K562 (cell line): ENCODE data around the gene FASTK. TPM values are rescaled to one million over a fixed set of nuclear protein-coding genes. Genes with fewer than 3 reads are reported as not detected.

ENCODE experiments used
- ATAC-seq: fragments of 200-7000 bp; cut with Tn5 transposase; 3 replicates; pipeline ENCODE4 v1.9.1; 2020; ENCODE audit warnings: moderate library complexity
- BruUV-seq: library from RNA; stranded (reverse); fragments of 400-500 nt; replicated peaks from 2 replicates; lab custom pipeline; 2021; lab: Mats Ljungman, UMichigan
- CTCF ChIA-PET: fragments of 300-600 bp; formaldehyde crosslinking; extraction: SDS; loops from one replicate; lab custom pipeline; 2021; ENCODE audit warnings: low intra/inter-chr PET ratio; lab: Yijun Ruan, JAX
- POLR2A ChIA-PET: fragments of 300-600, 350-650 bp; sonication (Branson Sonifier 250); formaldehyde crosslinking; extraction: SDS; loops from one replicate; lab custom pipeline; 2021; ENCODE audit warnings: antibody characterized with exemption, inconsistent platforms; lab: Yijun Ruan, JAX
- DNase-seq, 4 experiments: peaks; one replicate each; pipeline versions ENCODE4 v3.0.0 to v3.0.0-alpha.2; 2011 to 2018; ENCODE audit warnings: low spot score in 3 of 4, mixed read lengths in 3 of 4; ENCODE audit errors: extremely low read depth in 1 of 4
- FAIRE-seq: peaks from 2 replicates; lab custom pipeline; 2011; peaks lifted over from hg19 to GRCh38; lab: Jason Lieb, UNC
- H2AFZ ChIP-seq: 2 replicates; pipeline ENCODE4 v1.6.0; 2011; ENCODE audit warnings: low read depth, low read length, control low read depth, inconsistent platforms
- H3K27ac ChIP-seq: fragments of 200-600 bp; 3 replicates; pipeline ENCODE4 v1.8.0; 2011; ENCODE audit warnings: low read depth, mild to moderate bottlenecking, control low read depth, inconsistent platforms, low read length, moderate library complexity, mixed read lengths; ENCODE audit errors: extremely low read depth
- H3K27me3 ChIP-seq, 2 experiments: fragments of 300-600 bp in 1 of 2; 2 replicates in 1 of 2; 3 replicates in 1 of 2; pipeline versions ENCODE4 v1.6.0 to v1.8.0; 2011; ENCODE audit warnings: inconsistent platforms in 2 of 2, low read length in 2 of 2, mild to moderate bottlenecking in 1 of 2, mixed read lengths in 1 of 2, moderate library complexity in 1 of 2; ENCODE audit not compliant: control insufficient read depth in 2 of 2, insufficient read depth in 2 of 2
- H3K36me3 ChIP-seq: fragments of 300-600 bp; 3 replicates; pipeline ENCODE4 v1.8.0; 2011; ENCODE audit warnings: mild to moderate bottlenecking, low read length, inconsistent platforms; ENCODE audit not compliant: control insufficient read depth, insufficient read depth
- H3K4me1 ChIP-seq, 2 experiments: fragments of 200-600 bp in 1 of 2; replicated peaks in 1 of 2; 2 replicates in 1 of 2; 3 replicates in 1 of 2; pipeline versions ENCODE4 v1.5.1 to v1.8.0; 2011; ENCODE audit warnings: inconsistent platforms in 2 of 2, low read length in 2 of 2, mild to moderate bottlenecking in 1 of 2, mixed read lengths in 1 of 2, moderate library complexity in 1 of 2; ENCODE audit not compliant: control insufficient read depth in 2 of 2, insufficient read depth in 2 of 2
- H3K4me2 ChIP-seq: 2 replicates; pipeline ENCODE4 v1.6.1; 2011; ENCODE audit warnings: low read length, control low read depth, inconsistent platforms, mixed read lengths; ENCODE audit not compliant: insufficient read depth
- H3K4me3 ChIP-seq: fragments of 200-600 bp; sonication (generic), shearing (Covaris generic); 2 replicates; pipeline ENCODE4 v1.5.1; 2016; ENCODE audit warnings: control low read depth, inconsistent platforms
- H3K79me2 ChIP-seq: fragments of 200-600 bp; 3 replicates; pipeline ENCODE4 v1.8.0; 2011; ENCODE audit warnings: low read length, inconsistent platforms; ENCODE audit not compliant: control insufficient read depth, insufficient read depth
- H3K9ac ChIP-seq, 2 experiments: 2 replicates each; pipeline versions ENCODE4 v1.6.0 to v1.6.1; 2011; ENCODE audit warnings: low read depth in 2 of 2, low read length in 2 of 2, control low read depth in 1 of 2, inconsistent platforms in 1 of 2, mild to moderate bottlenecking in 1 of 2, mixed read lengths in 1 of 2; ENCODE audit not compliant: insufficient read depth in 1 of 2
- H3K9me1 ChIP-seq: one replicate; pipeline ENCODE4 v1.6.0; 2011; ENCODE audit warnings: inconsistent platforms, mild to moderate bottlenecking, low read length, moderate library complexity; ENCODE audit not compliant: control insufficient read depth, insufficient read depth
- H3K9me3 ChIP-seq: replicated peaks from 2 replicates; pipeline ENCODE4 v1.5.1; 2011; ENCODE audit warnings: low read depth, low read length, inconsistent platforms; ENCODE audit not compliant: control insufficient read depth, insufficient read depth
- H4K20me1 ChIP-seq: replicated peaks from 2 replicates; pipeline ENCODE4 v1.6.1; 2011; ENCODE audit warnings: low read length, inconsistent platforms, mixed read lengths; ENCODE audit not compliant: control insufficient read depth, insufficient read depth
- COPS2 ChIP-seq: fragments of 450-650 bp; conservative IDR thresholded peaks from 2 replicates; pipeline ENCODE4 v1.6.1; 2016; ENCODE audit warnings: mild to moderate bottlenecking, moderate library complexity
- HES1 ChIP-seq: fragments of 450-650 bp; IDR thresholded peaks from 2 replicates; pipeline ENCODE4 v1.6.1; 2016; ENCODE audit warnings: low read depth, mild to moderate bottlenecking, moderate library complexity
- NR2F6 ChIP-seq: fragments of 450-650 bp; formaldehyde crosslinking; IDR thresholded peaks from 2 replicates; pipeline ENCODE4 v1.4.0; 2020; ENCODE audit warnings: mild to moderate bottlenecking
- POLR2G ChIP-seq: fragments of 200-400 bp; formaldehyde crosslinking; IDR thresholded peaks from 2 replicates; pipeline ENCODE4 v1.6.1; 2017; ENCODE audit warnings: low read depth, mild to moderate bottlenecking, antibody characterized with exemption, low read length, moderate library complexity
- ZFP36 ChIP-seq: fragments of 150-350 bp; IDR thresholded peaks from 2 replicates; pipeline ENCODE4 v1.6.1; 2018; ENCODE audit warnings: low read length, low read depth; ENCODE audit not compliant: partially characterized antibody
- ZNF12 ChIP-seq: sonication (generic); formaldehyde crosslinking; IDR thresholded peaks from 2 replicates; pipeline ENCODE4 v1.4.0; 2020; ENCODE audit warnings: mild to moderate bottlenecking, missing genetic modification reagents
- WGBS: fragments of 100-300 bp; shearing (Covaris generic); methylation state at CpG from one replicate; pipeline ENCODE4 v1.1.6; 2016; ENCODE audit warnings: low coverage, mixed read lengths; ENCODE audit not compliant: insufficient coverage; ENCODE audit errors: missing lambda C conversion rate; 5-methylcytosine and 5-hydroxymethylcytosine counted together
- in situ Hi-C: fragments of 300-500 bp; cut with MboI; formaldehyde crosslinking; loops from 4 replicates; pipeline ENCODE4 v1.15.0; 2018; ENCODE audit warnings: inconsistent platforms, mixed read lengths
- intact Hi-C: fragments of 100-400 bp; cut with micrococcal nuclease; formaldehyde crosslinking; loops from 2 replicates; pipeline ENCODE4 v1.14.2; 2022
- polyA plus RNA-seq, 8 experiments: library from polyadenylated mRNA; depleted of rRNA in 4 of 8; stranded (reverse) in 5 of 8; unstranded in 3 of 8; fragments of >200 nt; fragmentation: Nextera tagmentation in 2 of 8; fragmentation: Illumina TruSeq in 1 of 8; extraction: Ambion mirVana in 2 of 8; extraction: Trizol in 1 of 8; gene quantifications; 2 replicates each; pipeline versions ENCODE4 v1.2.1 to v1.2.3, GENCODE V29; 2011 to 2014; ENCODE audit warnings: inconsistent platforms in 1 of 8, missing spikeins in 1 of 8
- total RNA-seq, 7 experiments: library from RNA; depleted of rRNA in 6 of 7; stranded (reverse); fragments of >200 nt in 6 of 7; fragmentation: Illumina TruSeq in 2 of 7; extraction: Trizol in 2 of 7; gene quantifications; 2 replicates each; pipeline versions ENCODE4 v1.2.1 to v1.2.3, GENCODE V29; 2011 to 2021; ENCODE audit warnings: low replicate concordance in 1 of 7

Gene FASTK
- total and polyA plus RNA-seq, 9 of the 15 experiments (the other 6 are each of a cell fraction or from before 2014, with no cell fraction given), result 0.51 to 150 (median 48.2) TPM

- ATAC-seq, result peak; percentile 4
- H3K27me3 ChIP-seq, result no peaks in the 10 kb centered on the region
- CTCF ChIA-PET, result no interaction called here
- peak overlapping the region in 1 of 2 experiments; percentile 77; a peak in 2 of 4 replicates for H3K9ac ChIP-seq
- no peak overlapping the region for H3K4me2 ChIP-seq
- H3K9me1 ChIP-seq, result no peaks in the 10 kb centered on the region
- no TSS peak for BruUV-seq
- no peak for FAIRE-seq
- H3K79me2 ChIP-seq, result no peaks in the 10 kb centered on the region
- no peak overlapping the region for H2AFZ ChIP-seq
- no peaks in the 10 kb centered on the region for H4K20me1 ChIP-seq
- DNase-seq, result peak in 2 of 4 experiments; percentile 13 to 14
- intact Hi-C loops, result no loop called here
- no peak overlapping the region for H3K27ac ChIP-seq
- 56% methylated on average over 14 of the region's 14 CpGs for WGBS
- in situ Hi-C loops, result no loop called here
- POLR2A ChIA-PET, result interaction anchor here (0.6 to 1.8 kb wide), 4 partner anchors 8 to 443 kb away, joined by 3 to 6 read pairs (median 4); partner anchors contain the start of gene ABCB8
- H3K9me3 ChIP-seq, result no peaks in the 10 kb centered on the region
- TF ChIP-seq COPS2 (no peak), ZFP36 (peak; percentile 92), POLR2G (peak; percentile 32; the same call in 1 of the 2 replicates), HES1 (no peak), NR2F6 (CRISPR knock-in tag) (0 out of 2 replicates have a peak, but pooled peaks have one; percentile 22), ZNF12 (CRISPR knock-in tag) (peak; percentile 50; the same call in 1 of the 2 replicates)
- no peak overlapping the region for H3K4me3 ChIP-seq
- peaks cover 20% of the 10 kb centered on the region for H3K36me3 ChIP-seq
- H3K4me1 ChIP-seq, result peaks cover 0 to 54% of the 10 kb centered on the region in 2 experiments; a peak in 2 of 5 replicates
Measured at GRCh38 chr7:151046603-151047573, 33.7 kb downstream of the FASTK start.
